ENCODE results near the gene SPACA7. TPM values are rescaled to one million over a fixed set of nuclear protein-coding genes. Genes with fewer than 3 reads are reported as not detected.

SPACA7 gene
- total and polyA plus RNA-seq, 4 donors = not detected

GRCh38 chr13:112447306-112447705 is 71.2 kb downstream of the SPACA7 start:
- WGBS = 88% methylated on average over 2 of the region's 2 CpGs
- Histone ChIP-seq H3K9ac (ENCODE audit: low read depth in 1 of 2, low read length in 2 of 2) (no peak overlapping the region), H3K4me1 (ENCODE audit: control insufficient read depth in 4 of 4, insufficient read depth in 4 of 4, low read length in 3 of 4) (peaks cover 0 to 9% (median 3%) of the 10 kb centered on the region in 4 donors), H3K36me3 (ENCODE audit: control insufficient read depth in 4 of 4, insufficient read depth in 3 of 4, low read depth in 1 of 4, low read length in 3 of 4) (no peaks in the 10 kb centered on the region), H3K27me3 (ENCODE audit: control insufficient read depth in 4 of 4, insufficient read depth in 4 of 4, low read length in 3 of 4) (no peaks in the 10 kb centered on the region), H3K9me3 (ENCODE audit: control insufficient read depth in 4 of 4, low read length in 3 of 4) (no peaks in the 10 kb centered on the region), H3K4me3 (ENCODE audit: low read depth in 1 of 3, low read length in 3 of 3) (no peak overlapping the region), H3K27ac (ENCODE audit: low read depth in 1 of 2, low read length in 2 of 2) (no peak overlapping the region)
- peak; percentile 23 for DNase-seq (ENCODE audit: low spot score)
- TF ChIP-seq HNF4G (IDR thresholded peaks at IDR 0.05) (no peak), MAX (IDR thresholded peaks at IDR 0.05) (no peak)

GRCh38 chr13:112447761-112448603 is 71.8 kb downstream of the SPACA7 start:
- no peak overlapping the region for H3K9ac ChIP-seq (ENCODE audit: low read depth in 1 of 2, low read length in 2 of 2)
- H3K36me3 ChIP-seq (ENCODE audit: control insufficient read depth in 4 of 4, insufficient read depth in 3 of 4, low read depth in 1 of 4, low read length in 3 of 4) = peaks cover 0 to under 1% (median 0%) of the 10 kb centered on the region in 4 donors
- no peak for DNase-seq (ENCODE audit: low spot score)
- peaks cover 0 to 9% (median 3%) of the 10 kb centered on the region in 4 donors for H3K4me1 ChIP-seq (ENCODE audit: control insufficient read depth in 4 of 4, insufficient read depth in 4 of 4, low read length in 3 of 4)
- 85% methylated on average over 27 of the region's 27 CpGs for whole genome bisulfite sequencing
- H3K9me3 ChIP-seq (ENCODE audit: control insufficient read depth in 4 of 4, low read length in 3 of 4) = no peaks in the 10 kb centered on the region
- H3K27me3 ChIP-seq (ENCODE audit: control insufficient read depth in 4 of 4, insufficient read depth in 4 of 4, low read length in 3 of 4) = no peaks in the 10 kb centered on the region
- no peak for TF ChIP-seq CTCF (IDR thresholded peaks at IDR 0.05; ENCODE audit: low read depth, low read length, missing input control)
- no peak for TF ChIP-seq YY1 (IDR thresholded peaks at IDR 0.05)
- no peak for TF ChIP-seq MAX (IDR thresholded peaks at IDR 0.05)
- no peak for TF ChIP-seq TAF1 (conservative IDR thresholded peaks at IDR 0.05)
- TF ChIP-seq GABPA (IDR thresholded peaks at IDR 0.05 in 1 of 2, conservative IDR thresholded peaks at IDR 0.05 in 1 of 2) = no peak
- TF ChIP-seq ATF3 (IDR thresholded peaks at IDR 0.05) = no peak
- TF ChIP-seq HNF4G (IDR thresholded peaks at IDR 0.05) = no peak
- no peak for TF ChIP-seq REST (IDR thresholded peaks at IDR 0.05)
- no peak overlapping the region for H3K27ac ChIP-seq (ENCODE audit: low read depth in 1 of 2, low read length in 2 of 2)
- no peak overlapping the region for H3K4me3 ChIP-seq (ENCODE audit: low read depth in 1 of 3, low read length in 3 of 3)
